ENCODE data around the gene IL36B.

- no peak for TF ChIP-seq CHD7 (IDR thresholded peaks at IDR 0.05; ENCODE audit: low read depth, low read length)
- no peak for TF ChIP-seq HMGXB4 (CRISPR knock-in tag; IDR thresholded peaks at IDR 0.05)
- no peak for TF ChIP-seq ZBTB11 (CRISPR knock-in tag; IDR thresholded peaks at IDR 0.05)
- TF ChIP-seq TCF7 (IDR thresholded peaks at IDR 0.05; ENCODE audit: borderline replicate concordance) = no peak
- TF ChIP-seq THRB (CRISPR knock-in tag; conservative IDR thresholded peaks at IDR 0.05) = no peak
These were observed 40.4 kb upstream of the IL36B start for GRCh38 chr2:113092864-113093612.
